Body of pancreas (tissue), 4 donors: Measurements from ENCODE around the gene CDK1. TPM values are rescaled to one million over a fixed set of nuclear protein-coding genes. Genes with fewer than 3 reads are reported as not detected.

Source experiments
- ATAC-seq: fragments of 150-250 bp; one replicate; pipeline ENCODE4 v1.9.1; 2016
- DNase-seq, 4 donors: peaks; one replicate each; pipeline ENCODE4 v3.0.0-alpha.2; 2019
- H3K27ac ChIP-seq, 4 donors: fragments of 200-600 bp; sonication (generic); 1 replicate in 3 of 4; 2 replicates in 1 of 4; pipeline versions ENCODE4 v1.5.1 to v1.6.1; 2016 to 2019; ENCODE audit warnings: mild to moderate bottlenecking in 1 of 4, mixed read lengths in 1 of 4, moderate library complexity in 1 of 4
- H3K27me3 ChIP-seq, 2 donors: fragments of 200-600 bp; sonication (generic); one replicate each; pipeline ENCODE4 v1.6.0; 2016; ENCODE audit warnings: mild to moderate bottlenecking in 1 of 2
- H3K36me3 ChIP-seq, 2 donors: fragments of 200-600 bp; sonication (generic); replicated peaks in 1 of 2; 2 replicates each; pipeline ENCODE4 v1.5.1; 2016; ENCODE audit warnings: low read depth in 2 of 2; ENCODE audit not compliant: insufficient read depth in 1 of 2
- H3K4me1 ChIP-seq: fragments of 200-600 bp; sonication (generic); one replicate; pipeline ENCODE4 v1.6.0; 2016
- H3K4me3 ChIP-seq, 2 donors: fragments of 200-600 bp; sonication (generic); 1 replicate in 1 of 2; 2 replicates in 1 of 2; pipeline ENCODE4 v1.5.1; 2016 to 2019
- H3K9me3 ChIP-seq, 3 donors: fragments of 200-600 bp; sonication (generic); 1 replicate in 2 of 3; 2 replicates in 1 of 3; pipeline ENCODE4 v1.5.1; 2016
- POLR2A ChIP-seq, 3 donors: fragments of 450-650 bp; IDR thresholded peaks; one replicate each; pipeline ENCODE4 v1.6.1; 2016; ENCODE audit warnings: antibody characterized with exemption in 3 of 3, mild to moderate bottlenecking in 2 of 3
- WGBS, 2 donors: methylation state at CpG; one replicate each; pipeline ENCODE4 v1.1.5; 2017; 5-methylcytosine and 5-hydroxymethylcytosine counted together
- intact Hi-C: fragments of 100-400 bp; cut with DNase I; formaldehyde crosslinking; loops from one replicate; pipeline ENCODE4 v1.15.1; 2023
- total RNA-seq, 2 donors: library from RNA; depleted of rRNA; stranded (reverse); fragments of >200 nt; gene quantifications; one replicate each; pipeline ENCODE4 v1.1.0, GENCODE V29; 2016
- TF ChIP-seq, protein P1 (sequence below), 7 experiments: fragments of 450-650 bp in 4 of 7; fragments of 200-600 bp in 3 of 7; sonication (generic) in 3 of 7; IDR thresholded peaks; one replicate each; pipeline ENCODE4 v1.5.1; 2016 to 2019; ENCODE audit warnings: antibody characterized with exemption in 7 of 7

Gene CDK1
- total RNA-seq, 2 donors from 2014 or later = 0.66 TPM; not detected in 1

GRCh38 chr10:60737242-60737641 is 41.0 kb upstream of the CDK1 start:
- intact Hi-C loops = no loop called here
- no peak for TF ChIP-seq POLR2A (IDR thresholded peaks at IDR 0.05)
- TF ChIP-seq, protein P1, sequence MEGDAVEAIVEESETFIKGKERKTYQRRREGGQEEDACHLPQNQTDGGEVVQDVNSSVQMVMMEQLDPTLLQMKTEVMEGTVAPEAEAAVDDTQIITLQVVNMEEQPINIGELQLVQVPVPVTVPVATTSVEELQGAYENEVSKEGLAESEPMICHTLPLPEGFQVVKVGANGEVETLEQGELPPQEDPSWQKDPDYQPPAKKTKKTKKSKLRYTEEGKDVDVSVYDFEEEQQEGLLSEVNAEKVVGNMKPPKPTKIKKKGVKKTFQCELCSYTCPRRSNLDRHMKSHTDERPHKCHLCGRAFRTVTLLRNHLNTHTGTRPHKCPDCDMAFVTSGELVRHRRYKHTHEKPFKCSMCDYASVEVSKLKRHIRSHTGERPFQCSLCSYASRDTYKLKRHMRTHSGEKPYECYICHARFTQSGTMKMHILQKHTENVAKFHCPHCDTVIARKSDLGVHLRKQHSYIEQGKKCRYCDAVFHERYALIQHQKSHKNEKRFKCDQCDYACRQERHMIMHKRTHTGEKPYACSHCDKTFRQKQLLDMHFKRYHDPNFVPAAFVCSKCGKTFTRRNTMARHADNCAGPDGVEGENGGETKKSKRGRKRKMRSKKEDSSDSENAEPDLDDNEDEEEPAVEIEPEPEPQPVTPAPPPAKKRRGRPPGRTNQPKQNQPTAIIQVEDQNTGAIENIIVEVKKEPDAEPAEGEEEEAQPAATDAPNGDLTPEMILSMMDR (IDR thresholded peaks at IDR 0.05) = no peak
- DNase-seq (no peak), ATAC-seq (no peak)
- no peak overlapping the region for H3K27ac ChIP-seq
- WGBS, 2 donors = 51 to 67% methylated on average over 5 of the region's 5 CpGs
- H3K4me3 ChIP-seq = no peak overlapping the region
- no peaks in the 10 kb centered on the region for H3K27me3 ChIP-seq
- no peaks in the 10 kb centered on the region for H3K4me1 ChIP-seq
- H3K9me3 ChIP-seq = no peaks in the 10 kb centered on the region
- no peaks in the 10 kb centered on the region for H3K36me3 ChIP-seq

DNA sequence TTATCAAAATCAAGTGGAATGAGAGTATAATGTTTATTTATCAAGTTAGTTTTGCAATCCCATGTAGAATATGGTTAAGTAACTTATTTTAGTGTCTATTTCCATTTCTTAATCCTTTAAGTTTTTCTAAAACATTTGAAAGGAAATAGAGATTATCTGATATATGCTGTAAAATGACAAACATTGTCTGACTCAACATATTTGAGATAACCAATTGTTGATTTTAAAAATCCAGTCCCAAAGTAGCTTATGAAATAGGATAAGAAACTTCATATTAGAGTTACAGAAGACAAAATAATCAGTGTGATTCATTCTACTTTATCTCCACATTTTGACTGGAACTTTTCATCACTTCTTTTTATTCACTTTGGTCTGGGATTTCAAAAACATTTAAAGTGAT is 38.7 kb upstream of the CDK1 start:
- no peaks in the 10 kb centered on the region for H3K9me3 ChIP-seq
- ATAC-seq = no peak
- DNase-seq = no peak
- no peaks in the 10 kb centered on the region for H3K36me3 ChIP-seq
- H3K27me3 ChIP-seq = no peaks in the 10 kb centered on the region
- H3K27ac ChIP-seq = no peak overlapping the region
- intact Hi-C loops = no loop called here
- TF ChIP-seq POLR2A (IDR thresholded peaks at IDR 0.05) = no peak
- TF ChIP-seq, protein P1 (IDR thresholded peaks at IDR 0.05) = no peak
- no peaks in the 10 kb centered on the region for H3K4me1 ChIP-seq
- no peak overlapping the region for H3K4me3 ChIP-seq

- Histone ChIP-seq H3K4me3 (no peak overlapping the region), H3K27ac (no peak overlapping the region), H3K9me3 (no peaks in the 10 kb centered on the region), H3K36me3 (no peaks in the 10 kb centered on the region), H3K27me3 (no peaks in the 10 kb centered on the region), H3K4me1 (no peaks in the 10 kb centered on the region)
- ATAC-seq (no peak), DNase-seq (no peak)
- WGBS, 2 donors = 89 to 92% methylated on average over 3 of the region's 3 CpGs
- TF ChIP-seq, protein P1 (IDR thresholded peaks at IDR 0.05) = no peak
- TF ChIP-seq POLR2A (IDR thresholded peaks at IDR 0.05) = no peak
- intact Hi-C loops = no loop called here
Observed at GRCh38 chr10:60742512-60742911, 35.8 kb upstream of the CDK1 start.

DNA sequence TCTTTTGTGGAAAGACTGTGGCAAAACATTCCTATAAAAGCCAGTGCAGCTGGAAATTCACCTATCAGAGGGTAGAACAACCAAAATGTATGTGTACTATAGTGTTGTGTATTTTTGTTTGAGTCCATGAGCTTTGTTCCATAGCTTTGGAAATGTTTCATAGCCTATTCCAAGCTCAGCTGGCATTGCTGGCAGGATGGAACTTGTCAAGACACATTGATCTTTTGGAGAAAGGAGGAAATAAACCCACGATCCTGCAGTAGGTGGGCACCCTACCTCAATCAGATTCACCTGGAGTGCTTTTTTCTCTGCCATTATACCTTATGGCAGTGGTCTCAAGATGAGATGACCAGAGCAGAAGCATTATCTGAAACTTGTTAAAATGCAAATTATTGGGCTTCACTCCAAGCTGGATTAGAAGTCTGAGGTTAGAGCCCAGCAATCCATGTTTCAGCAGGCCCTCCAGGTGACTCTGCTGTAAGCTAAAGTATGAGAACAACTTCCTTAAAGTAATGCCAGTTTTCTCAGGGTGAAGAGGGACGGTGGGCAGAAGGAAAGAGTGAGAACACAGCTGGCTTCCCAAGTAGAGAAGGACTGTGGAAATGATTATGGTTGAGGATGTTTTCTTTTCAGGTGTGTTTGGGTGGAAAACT is 30.3 kb upstream of the CDK1 start:
- 66 to 72% methylated on average over 2 of the region's 2 CpGs for WGBS, 2 donors

More for the DNA sequence above, 30.3 kb upstream of the CDK1 start:
- no peak overlapping the region for H3K4me3 ChIP-seq
- H3K4me1 ChIP-seq = no peaks in the 10 kb centered on the region
- no peak for TF ChIP-seq POLR2A (IDR thresholded peaks at IDR 0.05)
- TF ChIP-seq, protein P1 (IDR thresholded peaks at IDR 0.05) = no peak
- no peaks in the 10 kb centered on the region for H3K27me3 ChIP-seq
- no peaks in the 10 kb centered on the region for H3K36me3 ChIP-seq
- H3K9me3 ChIP-seq = no peaks in the 10 kb centered on the region
- ATAC-seq = no peak
- H3K27ac ChIP-seq = no peak overlapping the region
- DNase-seq = no peak
- intact Hi-C loops = no loop called here
